ENCODE data around the gene GADD45G. TPM values are rescaled to one million over a fixed set of nuclear protein-coding genes. Genes with fewer than 3 reads are reported as not detected.
A peak's percentile ranks its signal among the peaks of the same experiment; 100 is the strongest.

Gene GADD45G
- polyA plus RNA-seq, 4 donors: 2.9 to 5.5 (median 4.0) TPM

- DNase-seq (ENCODE audit: low read depth in 4 of 4, low spot score in 2 of 4): no peak
These were observed 12.5 kb upstream of the GADD45G start for GRCh38 chr9:89592213-89592815.

GRCh38 chr9:89592963-89593726 is 11.7 kb upstream of the GADD45G start:
- DNase-seq (ENCODE audit: low read depth in 4 of 4, low spot score in 2 of 4): no peak

GRCh38 chr9:89593727-89594427 is 10.9 kb upstream of the GADD45G start:
- no peak for DNase-seq (ENCODE audit: low read depth in 4 of 4, low spot score in 2 of 4)

- no peak for DNase-seq (ENCODE audit: low read depth in 4 of 4, low spot score in 2 of 4)
These were observed 9.8 kb upstream of the GADD45G start for GRCh38 chr9:89594811-89595550.

- no peak for DNase-seq (ENCODE audit: low read depth in 4 of 4, low spot score in 2 of 4)
These were observed 9.2 kb upstream of the GADD45G start for GRCh38 chr9:89595646-89596045.

- DNase-seq (ENCODE audit: low read depth in 4 of 4, low spot score in 2 of 4): no peak
These were observed 7.8 kb upstream of the GADD45G start for GRCh38 chr9:89596937-89597555.

- DNase-seq (ENCODE audit: low read depth in 4 of 4, low spot score in 2 of 4): peak in 1 of 4 donors; percentile 48
These were observed 7.0 kb upstream of the GADD45G start for GRCh38 chr9:89597711-89598362.

- no peak for DNase-seq (ENCODE audit: low read depth in 4 of 4, low spot score in 2 of 4)
These were observed 6.5 kb upstream of the GADD45G start for GRCh38 chr9:89598363-89598713.

- DNase-seq (ENCODE audit: low read depth in 4 of 4, low spot score in 2 of 4): no peak
These were observed 5.9 kb upstream of the GADD45G start for GRCh38 chr9:89598926-89599325.

GRCh38 chr9:89600831-89601230 is 4.0 kb upstream of the GADD45G start:
- no peak for DNase-seq (ENCODE audit: low read depth in 4 of 4, low spot score in 2 of 4)

GRCh38 chr9:89601306-89601705 is 3.5 kb upstream of the GADD45G start:
- DNase-seq (ENCODE audit: low read depth in 4 of 4, low spot score in 2 of 4): no peak

- no peak for DNase-seq (ENCODE audit: low read depth in 4 of 4, low spot score in 2 of 4)
These were observed 2.8 kb upstream of the GADD45G start for GRCh38 chr9:89601856-89602562.

GRCh38 chr9:89602978-89603766 is 1.6 kb upstream of the GADD45G start:
- DNase-seq (ENCODE audit: low read depth in 4 of 4, low spot score in 2 of 4): peak in 3 of 4 donors; percentile 70 to 84 (median 83)

GRCh38 chr9:89603767-89604665 is 796 bp upstream of the GADD45G start:
- DNase-seq (ENCODE audit: low read depth in 4 of 4, low spot score in 2 of 4): peak in 1 of 4 donors; percentile 63

GRCh38 chr9:89605465-89606048 is 745 bp downstream of the GADD45G start:
- DNase-seq (ENCODE audit: low read depth in 4 of 4, low spot score in 2 of 4): no peak

GRCh38 chr9:89606049-89606623 is 1.3 kb downstream of the GADD45G start:
- DNase-seq (ENCODE audit: low read depth in 4 of 4, low spot score in 2 of 4): peak in 1 of 4 donors; percentile 40

Data from left renal cortex interstitium (tissue), 4 donors.